Dermis microvascular lymphatic vessel endothelial cell (primary cell): Measurements from ENCODE around the gene MRPL9. TPM values are rescaled to one million over a fixed set of nuclear protein-coding genes. Genes with fewer than 3 reads are reported as not detected.
"Not testable (repeated sequence)": the region's sequence is repeated elsewhere in the genome, so short reads cannot be mapped to it uniquely, and the experiment has no call there.

Source experiments
- DNase-seq, 2 donors: peaks; one replicate each; pipeline versions ENCODE4 v3.0.0 to v3.0.0-alpha.2; 2010; ENCODE audit warnings: low read depth in 2 of 2
- total RNA-seq: library from RNA; depleted of rRNA; stranded (reverse); fragments of >200 nt; gene quantifications from 2 replicates; pipeline ENCODE4 v1.2.1, GENCODE V29; 2014

Gene MRPL9
- total RNA-seq, 1 donor from 2014 or later = 126 TPM

DNA sequence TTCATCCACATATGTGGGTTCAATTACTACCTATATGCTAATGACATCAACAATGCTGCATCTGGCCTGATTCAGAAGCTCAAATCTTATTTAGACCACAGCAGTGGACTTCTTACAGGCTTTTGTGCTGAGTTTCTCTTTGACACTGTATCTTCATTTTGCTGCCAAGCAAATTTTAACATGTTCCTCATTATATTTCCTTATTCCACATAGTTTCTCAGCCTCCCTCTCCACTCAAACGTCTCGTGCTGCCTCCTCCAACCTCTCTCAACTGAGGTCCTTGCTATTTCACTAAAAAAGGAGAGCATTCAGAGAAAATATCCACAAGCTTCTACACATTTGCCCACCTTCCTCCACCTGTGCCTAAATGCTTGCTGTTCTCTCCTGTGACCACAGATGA is 20.5 kb upstream of the MRPL9 start:
- no peak for DNase-seq

- DNase-seq = no peak
Measured at GRCh38 chr1:151782741-151783140, 19.4 kb upstream of the MRPL9 start.

GRCh38 chr1:151782026-151782425 is 18.7 kb upstream of the MRPL9 start:
- not testable (repeated sequence) for DNase-seq

DNA sequence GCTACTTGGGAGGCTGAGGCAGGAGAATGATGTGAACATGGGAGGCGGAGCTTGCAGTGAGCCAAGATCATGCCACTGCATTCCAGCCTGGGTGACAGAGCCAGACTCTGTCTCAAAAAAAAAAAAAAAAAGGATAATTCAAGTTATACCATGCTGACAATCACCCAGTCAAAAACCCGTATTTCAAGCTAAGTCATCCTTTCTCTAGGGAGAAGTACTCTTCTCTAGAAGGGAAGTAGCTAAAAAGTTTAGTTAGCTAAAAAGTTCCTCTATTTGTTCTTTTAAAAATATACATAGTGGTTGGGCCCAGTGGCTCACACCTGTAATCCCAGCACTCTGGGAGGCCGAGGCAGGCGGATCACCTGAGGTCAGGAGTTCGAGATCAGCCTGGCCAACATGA is 17.4 kb upstream of the MRPL9 start:
- DNase-seq = not testable (repeated sequence)

DNA sequence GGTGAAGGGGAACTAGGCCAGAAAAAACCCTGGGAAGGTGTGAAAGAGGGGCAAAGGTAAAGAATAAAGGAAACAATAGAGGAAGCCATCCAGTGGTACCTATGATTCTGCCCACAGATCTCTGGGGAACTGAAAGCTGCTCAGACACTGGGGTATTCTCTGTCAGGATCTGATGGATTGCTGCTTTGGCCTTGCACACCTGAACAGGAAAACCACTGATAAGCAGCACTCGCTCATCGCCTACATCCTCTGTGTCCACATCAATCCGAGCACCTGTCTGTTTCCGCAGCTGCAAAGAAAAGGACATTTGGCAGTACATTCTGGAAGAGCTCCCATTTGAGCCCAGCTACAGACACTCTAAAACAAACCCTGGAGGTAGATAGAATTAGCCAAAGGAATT is 16.6 kb upstream of the MRPL9 start:
- DNase-seq = no peak

GRCh38 chr1:151777317-151777716 is 14.0 kb upstream of the MRPL9 start:
- DNase-seq = no peak

DNA sequence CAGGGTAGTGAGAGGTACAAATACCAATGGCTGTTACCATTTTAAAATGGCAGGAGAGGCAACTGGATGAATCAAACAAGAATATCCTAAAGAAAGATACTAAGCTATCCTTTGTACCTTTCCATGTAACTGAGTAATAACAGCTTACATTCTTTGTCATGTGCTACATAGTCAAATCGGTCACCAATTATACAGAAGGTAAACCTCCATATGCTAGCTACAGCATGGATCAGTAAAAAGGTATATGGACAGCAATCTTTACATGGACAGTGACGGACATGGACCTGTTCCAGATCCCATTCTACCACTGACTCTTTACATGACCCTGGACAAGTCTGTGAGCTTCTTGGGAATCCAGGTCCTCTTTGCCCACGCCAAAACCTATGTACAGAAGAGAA is 13.4 kb upstream of the MRPL9 start:
- no peak for DNase-seq

DNA sequence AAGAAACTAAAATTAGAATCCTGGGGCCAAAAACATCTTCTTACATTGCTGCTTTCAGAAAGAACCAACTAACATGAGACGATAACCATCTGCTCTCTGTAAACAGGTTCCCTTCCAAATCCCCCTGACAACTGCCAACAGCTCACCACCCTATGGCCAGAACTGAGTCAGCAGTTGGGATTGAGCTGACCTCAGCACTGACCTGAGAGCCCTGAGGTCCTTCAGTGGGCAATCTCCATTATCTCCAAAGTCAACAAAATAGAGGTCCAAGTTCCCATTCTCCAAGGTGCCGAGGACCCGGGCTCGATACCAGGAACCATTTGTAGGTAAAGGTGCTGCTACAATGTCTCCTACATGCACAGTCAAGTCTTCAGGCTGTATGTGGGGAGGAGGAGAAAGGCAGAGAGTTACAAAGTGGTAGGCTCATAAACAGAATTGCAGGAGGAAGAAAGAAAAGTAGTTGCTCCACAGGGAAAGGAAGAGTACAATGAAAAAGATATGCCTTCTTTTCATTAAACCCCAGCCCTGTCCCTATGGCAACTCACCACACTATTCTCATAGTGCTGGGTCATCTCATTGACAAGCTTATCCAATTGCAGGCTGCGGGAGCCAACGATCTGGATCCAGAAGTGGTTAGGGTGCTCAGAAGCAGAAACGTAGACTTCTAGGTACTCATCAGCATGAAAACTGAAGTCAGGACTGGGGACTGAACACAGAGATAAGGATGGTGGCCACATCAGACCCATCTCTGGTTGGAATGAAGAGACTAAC is 12.8 kb upstream of the MRPL9 start:
- no peak for DNase-seq

DNA sequence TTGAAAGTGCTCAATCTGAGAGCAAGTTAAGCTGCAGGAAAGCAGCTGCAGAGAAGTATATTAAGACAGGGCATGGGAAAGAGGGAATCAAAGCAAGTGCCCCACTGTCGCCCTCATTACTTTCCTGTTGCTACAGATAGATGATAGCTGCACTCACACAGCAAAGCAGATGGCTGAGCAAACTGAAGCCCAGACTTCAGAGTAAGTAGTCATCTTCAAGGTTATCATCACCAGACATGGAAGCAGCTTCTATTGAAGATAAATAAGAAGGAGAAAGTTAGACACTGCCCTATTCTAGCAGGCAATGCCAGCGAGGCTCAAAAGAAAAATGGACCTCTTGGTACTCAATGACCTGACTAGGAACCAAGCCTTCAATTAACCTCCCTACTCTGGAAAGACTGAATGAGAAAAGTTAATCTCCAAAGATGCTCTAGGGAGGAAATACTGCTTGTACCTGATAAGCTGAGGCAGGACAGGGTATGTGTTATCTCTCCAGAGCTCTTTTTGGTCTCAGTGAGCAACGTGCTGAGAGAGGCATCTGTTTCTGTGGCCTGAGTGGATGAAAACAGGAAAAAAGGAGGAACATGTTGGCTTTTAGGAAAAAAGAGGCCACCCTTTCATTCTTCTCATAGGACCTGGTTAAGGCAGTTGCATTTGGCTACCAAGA is 11.1 kb upstream of the MRPL9 start:
- no peak for DNase-seq

GRCh38 chr1:151773702-151774101 is 10.4 kb upstream of the MRPL9 start:
- DNase-seq = no peak

DNA sequence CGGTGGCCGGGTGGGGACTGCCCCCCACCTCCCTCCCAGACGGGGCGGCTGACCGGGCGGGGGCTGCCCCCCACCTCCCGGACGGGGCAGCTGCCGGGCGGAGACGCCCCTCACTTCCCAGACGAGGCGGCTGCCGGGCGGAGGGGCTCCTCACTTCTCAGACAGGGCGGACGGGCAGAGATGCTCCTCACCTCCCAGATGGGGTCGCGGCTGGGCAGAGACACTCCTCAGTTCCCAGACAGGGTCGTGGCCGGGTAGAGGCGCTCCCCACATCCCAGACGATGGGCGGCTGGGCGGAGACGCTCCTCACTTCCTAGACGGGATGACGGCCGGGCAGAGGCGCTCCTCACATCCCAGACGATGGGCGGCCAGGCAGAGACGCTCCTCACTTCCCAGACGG is 6.0 kb upstream of the MRPL9 start:
- DNase-seq = not testable (repeated sequence)

GRCh38 chr1:151768351-151769066 is 5.2 kb upstream of the MRPL9 start:
- DNase-seq = not testable (repeated sequence)

DNA sequence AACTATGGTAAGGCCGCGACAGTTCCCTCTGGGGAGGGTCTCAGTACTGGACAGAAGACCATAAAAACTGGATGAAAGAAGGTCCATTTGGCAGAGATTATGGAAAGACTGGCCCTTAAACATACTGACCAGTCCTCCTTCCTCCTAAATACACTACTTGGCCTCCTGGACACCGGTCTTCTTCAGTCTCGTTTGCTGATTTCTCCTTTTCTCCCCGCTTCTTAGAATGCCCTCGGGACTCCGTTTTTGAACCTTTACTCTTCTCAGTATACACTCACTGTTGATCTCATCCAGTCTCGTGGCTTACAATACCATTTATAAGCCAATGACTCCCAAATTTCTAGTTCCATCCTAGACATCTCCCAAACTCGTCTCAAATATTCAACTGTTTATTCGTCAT is 694 bp upstream of the MRPL9 start:
- DNase-seq = no peak

- peak in 1 of 2 donors; percentile 31 for DNase-seq
Measured at GRCh38 chr1:151760597-151761385, 2.5 kb downstream of the MRPL9 start.

DNA sequence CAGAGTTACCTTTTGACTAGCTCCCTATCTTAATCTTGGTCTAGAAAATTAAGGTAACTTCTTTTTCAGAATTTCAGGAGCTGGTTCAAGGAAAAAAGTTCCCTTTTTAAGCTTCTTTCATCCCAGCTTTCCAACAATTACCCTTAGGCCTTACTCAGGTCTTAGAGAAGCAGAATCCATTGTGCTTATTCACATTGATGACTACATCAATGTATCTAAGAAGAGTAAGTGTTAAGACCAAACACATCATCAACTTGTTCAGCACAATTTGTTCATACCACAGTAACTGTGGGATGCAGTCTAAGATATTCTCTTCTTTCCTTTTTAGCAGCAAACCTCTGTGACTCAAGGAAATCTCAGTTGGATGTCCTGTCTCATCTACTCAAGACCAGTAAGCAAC is 4.1 kb downstream of the MRPL9 start:
- no peak for DNase-seq

GRCh38 chr1:151756291-151756690 is 7.0 kb downstream of the MRPL9 start:
- peak in 1 of 2 donors; percentile 47 for DNase-seq

- no peak for DNase-seq
Measured at GRCh38 chr1:151741516-151741915, 21.8 kb downstream of the MRPL9 start.

DNA sequence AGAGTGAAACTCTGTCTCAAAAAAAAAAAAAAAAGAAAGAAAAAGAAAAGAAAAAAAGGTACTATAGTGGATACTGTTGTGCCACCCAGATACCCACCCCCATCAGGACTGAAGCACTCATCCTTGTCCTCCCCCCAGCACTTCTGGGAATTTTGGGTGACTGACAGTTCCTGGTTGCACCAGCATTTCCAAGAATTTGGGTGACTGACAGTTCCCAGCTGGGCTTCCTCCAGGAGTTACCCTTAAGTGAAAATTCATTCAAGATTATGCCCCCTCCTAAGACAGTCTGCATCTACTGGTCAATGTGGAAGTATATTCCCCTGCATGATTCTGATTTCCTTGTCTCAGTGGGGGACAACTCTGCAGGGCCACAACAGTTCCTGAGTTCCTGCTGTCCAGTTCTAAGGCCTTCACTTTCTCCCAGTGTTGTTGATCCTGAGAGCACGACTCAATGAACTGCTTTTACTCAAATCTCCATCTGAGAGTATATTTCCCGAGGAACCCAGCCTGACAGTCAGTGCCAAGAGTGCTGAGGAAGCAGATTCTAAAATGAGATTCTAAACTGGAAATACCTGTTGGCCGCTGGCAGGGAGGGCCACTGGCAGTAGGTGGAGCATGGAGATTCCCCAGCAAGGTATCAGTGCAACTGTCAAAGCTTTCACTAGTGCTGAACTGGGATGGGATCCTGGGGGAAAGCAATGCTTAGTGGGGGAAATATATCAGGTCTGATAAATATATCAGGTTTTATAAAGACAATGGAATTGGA is 23.5 kb downstream of the MRPL9 start:
- no peak for DNase-seq

DNA sequence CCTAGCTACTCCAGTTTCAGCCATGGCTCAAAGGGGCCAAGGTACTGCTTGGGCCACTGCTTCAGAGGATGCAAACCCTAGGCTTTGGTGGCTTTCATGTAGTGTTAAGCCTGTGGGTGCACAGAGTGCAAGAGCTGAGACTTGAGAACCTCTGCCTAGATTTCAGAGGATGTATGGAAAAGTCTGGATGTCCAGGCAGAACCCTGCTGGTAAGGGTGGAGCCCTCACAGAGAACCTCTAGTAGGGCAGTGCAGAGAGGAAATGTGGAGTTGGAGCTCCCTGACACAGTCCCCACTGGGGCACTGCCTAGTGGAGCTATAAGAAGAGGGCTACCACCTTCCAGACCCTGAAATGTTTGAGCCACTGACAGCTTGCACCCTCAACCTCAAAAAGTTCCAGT is 25.8 kb downstream of the MRPL9 start:
- no peak for DNase-seq

DNA sequence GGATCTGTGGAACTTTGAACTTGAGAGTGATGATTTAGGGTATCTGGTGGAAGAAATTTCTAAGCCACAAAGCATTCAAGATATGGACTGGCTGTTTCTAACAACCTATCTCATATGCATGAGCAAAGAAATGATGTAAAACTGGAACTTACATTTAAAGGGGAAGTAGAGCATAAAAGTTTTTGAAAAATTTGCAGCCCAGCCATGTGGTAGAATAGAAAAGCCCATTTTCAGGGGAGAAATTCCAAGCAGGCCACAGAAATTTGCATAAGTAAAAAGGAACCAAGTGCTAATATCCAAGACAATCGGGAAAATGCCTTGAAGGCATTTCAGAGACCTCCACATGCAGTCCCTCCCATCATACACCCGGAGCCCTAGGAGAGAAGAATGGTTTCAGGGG is 26.3 kb downstream of the MRPL9 start:
- no peak for DNase-seq

DNA sequence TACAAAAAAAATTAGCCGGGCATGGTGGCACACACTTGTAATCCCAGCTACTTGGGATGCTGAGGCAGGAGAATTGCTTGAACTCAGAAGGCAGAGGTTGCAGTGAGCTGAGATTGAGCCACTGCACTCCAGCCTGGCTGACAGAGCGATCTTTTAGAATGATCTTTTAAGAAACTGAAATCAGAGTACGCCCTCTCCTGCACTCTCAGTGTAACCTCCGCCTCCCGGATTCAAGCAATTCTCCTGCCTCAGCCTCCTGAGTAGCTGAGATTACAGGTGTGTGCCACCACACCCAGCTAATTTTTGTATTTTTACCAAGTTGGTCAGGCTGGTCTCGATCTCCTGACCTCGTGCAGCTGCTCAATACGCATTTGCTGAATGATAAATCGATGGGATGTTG is 29.3 kb downstream of the MRPL9 start:
- DNase-seq = not testable (repeated sequence)
